HepG2 (cell line): ENCODE results near the gene GFRA1. TPM values are rescaled to one million over a fixed set of nuclear protein-coding genes. Genes with fewer than 3 reads are reported as not detected.

ENCODE experiments used
- ATAC-seq: fragments of 200-7000 bp; cut with Tn5 transposase; 3 replicates; pipeline ENCODE4 v1.9.1; 2020; ENCODE audit warnings: mild to moderate bottlenecking, moderate library complexity
- BruUV-seq: library from RNA; stranded (reverse); fragments of 400-500 nt; replicated peaks from 2 replicates; lab custom pipeline; 2021; lab: Mats Ljungman, UMichigan
- CTCF ChIA-PET: fragments of 300-600 bp; formaldehyde crosslinking; extraction: SDS; loops from one replicate; lab custom pipeline; 2021; ENCODE audit warnings: low total read pairs, inconsistent platforms, low intra/inter-chr PET ratio; lab: Yijun Ruan, JAX
- POLR2A ChIA-PET: fragments of 350-600 bp; sonication (Branson Sonifier 250); formaldehyde crosslinking; loops from one replicate; lab custom pipeline; 2020; ENCODE audit warnings: antibody characterized with exemption, inconsistent platforms; lab: Yijun Ruan, JAX
- DNase-seq: peaks from one replicate; pipeline ENCODE4 v3.0.0-alpha.2; 2015; ENCODE audit warnings: low spot score
- FAIRE-seq: peaks from 3 replicates; lab custom pipeline; 2011; peaks lifted over from hg19 to GRCh38; lab: Jason Lieb, UNC
- H2AFZ ChIP-seq: one replicate; pipeline ENCODE4 v1.6.1; 2011; ENCODE audit warnings: low read length, inconsistent platforms
- H3K27ac ChIP-seq: fragments of 300-600 bp; 3 replicates; pipeline ENCODE4 v1.8.0; 2011; ENCODE audit warnings: mixed run types, mild to moderate bottlenecking, mixed read lengths, low read length, inconsistent platforms; ENCODE audit not compliant: insufficient read depth; ENCODE audit errors: extremely low read length
- H3K27me3 ChIP-seq, 2 experiments: fragments of 200-600 bp in 1 of 2; 2 replicates in 1 of 2; 3 replicates in 1 of 2; pipeline versions ENCODE4 v1.6.0 to v1.8.0; 2011; ENCODE audit warnings: low read length in 2 of 2, mild to moderate bottlenecking in 2 of 2, moderate library complexity in 2 of 2, inconsistent platforms in 1 of 2; ENCODE audit not compliant: insufficient read depth in 2 of 2, control insufficient read depth in 1 of 2
- H3K36me3 ChIP-seq, 2 experiments: fragments of 200-600 bp in 1 of 2; replicated peaks in 1 of 2; 2 replicates in 1 of 2; 3 replicates in 1 of 2; pipeline versions ENCODE4 v1.5.1 to v1.8.0; 2011; ENCODE audit warnings: low read length in 2 of 2, inconsistent platforms in 1 of 2; ENCODE audit not compliant: insufficient read depth in 2 of 2, control insufficient read depth in 1 of 2
- H3K4me1 ChIP-seq: 2 replicates; pipeline ENCODE4 v1.5.1; 2012; ENCODE audit warnings: low read length, inconsistent platforms; ENCODE audit not compliant: insufficient read depth
- H3K4me2 ChIP-seq: 2 replicates; pipeline ENCODE4 v1.6.0; 2011; ENCODE audit warnings: low read depth, low read length, inconsistent platforms
- H3K4me3 ChIP-seq, 3 experiments: fragments of 200-600 bp in 1 of 3; sonication (generic), shearing (Covaris generic) in 1 of 3; replicated peaks in 1 of 3; 2 replicates each; pipeline ENCODE4 v1.5.1; 2011 to 2016; ENCODE audit warnings: low read length in 3 of 3, inconsistent platforms in 2 of 3, low read depth in 2 of 3, mild to moderate bottlenecking in 2 of 3, control low read depth in 1 of 3, mixed read lengths in 1 of 3; ENCODE audit not compliant: insufficient read depth in 1 of 3
- H3K79me2 ChIP-seq: one replicate; pipeline ENCODE4 v1.6.1; 2011; ENCODE audit warnings: low read length, inconsistent platforms; ENCODE audit not compliant: insufficient read depth
- H3K9ac ChIP-seq: 2 replicates; pipeline ENCODE4 v1.6.0; 2011; ENCODE audit warnings: mild to moderate bottlenecking, low read depth, low read length, inconsistent platforms; ENCODE audit not compliant: insufficient read depth
- H3K9me3 ChIP-seq: 2 replicates; pipeline ENCODE4 v1.5.1; 2012; ENCODE audit warnings: mild to moderate bottlenecking, low read length
- H4K20me1 ChIP-seq: 2 replicates; pipeline ENCODE4 v1.6.0; 2011; ENCODE audit warnings: inconsistent platforms, mild to moderate bottlenecking, low read length, moderate library complexity; ENCODE audit not compliant: insufficient read depth
- CBX1 ChIP-seq: IDR thresholded peaks from one replicate; pipeline ENCODE4 v1.6.1; 2016; ENCODE audit warnings: antibody characterized with exemption, low read depth
- ELF3 ChIP-seq: IDR thresholded peaks from 2 replicates; pipeline ENCODE4 v1.6.1; 2016; ENCODE audit warnings: missing genetic modification reagents, missing compliant biosample characterization
- FOXC1 ChIP-seq: sonication (generic); formaldehyde crosslinking; IDR thresholded peaks from 2 replicates; pipeline ENCODE4 v1.8.0; 2022; ENCODE audit warnings: mild to moderate bottlenecking, missing genetic modification reagents, borderline replicate concordance
- SRF ChIP-seq: IDR thresholded peaks from 2 replicates; pipeline ENCODE4 v1.6.1; 2011; ENCODE audit warnings: mild to moderate bottlenecking, low read depth, low read length, moderate library complexity
- SRSF9 ChIP-seq: fragments of 200-400 bp; formaldehyde crosslinking; IDR thresholded peaks from 2 replicates; pipeline ENCODE4 v1.6.1; 2018; ENCODE audit warnings: borderline replicate concordance, mild to moderate bottlenecking, low read depth, low read length; ENCODE audit not compliant: insufficient read depth, poor library complexity, severe bottlenecking
- ZBTB3 ChIP-seq: sonication (generic); formaldehyde crosslinking; IDR thresholded peaks from 2 replicates; pipeline ENCODE4 v1.4.0; 2020; ENCODE audit warnings: low read depth, mild to moderate bottlenecking, moderate library complexity, missing genetic modification reagents, borderline replicate concordance
- ZFP36 ChIP-seq: fragments of 150-350 bp; IDR thresholded peaks from 2 replicates; pipeline ENCODE4 v1.6.1; 2018; ENCODE audit warnings: borderline replicate concordance, low read length, low read depth; ENCODE audit not compliant: partially characterized antibody
- ZNF577 ChIP-seq: sonication (generic); formaldehyde crosslinking; IDR thresholded peaks from 2 replicates; pipeline ENCODE4 v1.4.0; 2020; ENCODE audit warnings: mild to moderate bottlenecking, low read depth, missing genetic modification reagents, borderline replicate concordance
- ZNF639 ChIP-seq: conservative IDR thresholded peaks from 2 replicates; pipeline ENCODE4 v1.6.1; 2018; ENCODE audit warnings: missing genetic modification reagents
- ZNF703 ChIP-seq: sonication (generic); formaldehyde crosslinking; IDR thresholded peaks from 2 replicates; pipeline ENCODE4 v1.5.1; 2020; ENCODE audit warnings: missing genetic modification reagents, mild to moderate bottlenecking, moderate library complexity, borderline replicate concordance
- ZNF83 ChIP-seq: sonication (generic); formaldehyde crosslinking; IDR thresholded peaks from 2 replicates; pipeline ENCODE4 v1.4.0; 2020; ENCODE audit warnings: missing genetic modification reagents, mild to moderate bottlenecking, borderline replicate concordance
- ZSCAN9 ChIP-seq: IDR thresholded peaks from 2 replicates; pipeline ENCODE4 v1.6.1; 2016; ENCODE audit warnings: borderline replicate concordance
- ZZZ3 ChIP-seq: sonication (generic); formaldehyde crosslinking; IDR thresholded peaks from 2 replicates; pipeline ENCODE4 v1.4.0; 2020; ENCODE audit warnings: missing genetic modification reagents, mild to moderate bottlenecking, borderline replicate concordance
- WGBS: methylation state at CpG from one replicate; pipeline ENCODE4 v1.1.6; 2017; ENCODE audit warnings: low lambda C conversion rate; 5-methylcytosine and 5-hydroxymethylcytosine counted together
- in situ Hi-C: cut with HindIII; loops from 2 replicates; pipeline ENCODE4 v1.10.0; 2017; ENCODE audit warnings: low pct_unique_long_range_greater_than_20kb; ENCODE audit not compliant: extremely low pct_ligation_motif_present
- intact Hi-C: fragments of 100-400 bp; cut with micrococcal nuclease; formaldehyde crosslinking; loops from one replicate; pipeline ENCODE4 v1.10.0; 2022; ENCODE audit not compliant: unreplicated experiment
- polyA plus RNA-seq, 8 experiments: library from polyadenylated mRNA; depleted of rRNA in 3 of 8; stranded (reverse) in 7 of 8; unstranded in 1 of 8; fragments of >200 nt; fragmentation: Illumina TruSeq in 4 of 8; extraction: Trizol in 4 of 8; gene quantifications; 2 replicates each; pipeline versions ENCODE4 v1.2.1 to v1.2.3, GENCODE V29; 2011 to 2016; ENCODE audit warnings: low read depth in 4 of 8, missing spikeins in 1 of 8, mixed read lengths in 1 of 8; ENCODE audit not compliant: insufficient read depth in 1 of 8
- total RNA-seq, 5 experiments: library from RNA; depleted of rRNA; stranded (reverse); fragments of >200 nt; fragmentation: Illumina TruSeq; extraction: Trizol; gene quantifications; 2 replicates each; pipeline ENCODE4 v1.2.3, GENCODE V29; 2016; ENCODE audit warnings: low read depth in 1 of 5
- TF ChIP-seq, protein P1 (sequence below): sonication (generic); formaldehyde crosslinking; IDR thresholded peaks from 2 replicates; pipeline ENCODE4 v1.5.0; 2020; ENCODE audit warnings: mild to moderate bottlenecking, low read depth, missing genetic modification reagents, borderline replicate concordance
- TF ChIP-seq, protein P2 (sequence below): sonication (generic); formaldehyde crosslinking; IDR thresholded peaks from 2 replicates; pipeline ENCODE4 v1.4.0; 2020; ENCODE audit warnings: mild to moderate bottlenecking, missing genetic modification reagents

GFRA1 gene
- total and polyA plus RNA-seq, 2 of the 13 experiments (the other 11 are each of a cell fraction or from before 2014, with no cell fraction given) = not detected

GRCh38 chr10:116245156-116245555, 27.9 kb downstream of the GFRA1 start (continued):
- TF ChIP-seq ZNF577 (CRISPR knock-in tag) (no peak), SRF (no peak), ZBTB3 (CRISPR knock-in tag) (no peak), CBX1 (no peak), SRSF9 (no peak), FOXC1 (CRISPR knock-in tag) (no peak), ZZZ3 (CRISPR knock-in tag) (no peak), ZFP36 (no peak), ZNF703 (CRISPR knock-in tag) (no peak)
- TF ChIP-seq, protein P1, sequence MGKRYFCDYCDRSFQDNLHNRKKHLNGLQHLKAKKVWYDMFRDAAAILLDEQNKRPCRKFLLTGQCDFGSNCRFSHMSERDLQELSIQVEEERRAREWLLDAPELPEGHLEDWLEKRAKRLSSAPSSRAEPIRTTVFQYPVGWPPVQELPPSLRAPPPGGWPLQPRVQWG (CRISPR knock-in tag) = no peak
- TF ChIP-seq, protein P2, sequence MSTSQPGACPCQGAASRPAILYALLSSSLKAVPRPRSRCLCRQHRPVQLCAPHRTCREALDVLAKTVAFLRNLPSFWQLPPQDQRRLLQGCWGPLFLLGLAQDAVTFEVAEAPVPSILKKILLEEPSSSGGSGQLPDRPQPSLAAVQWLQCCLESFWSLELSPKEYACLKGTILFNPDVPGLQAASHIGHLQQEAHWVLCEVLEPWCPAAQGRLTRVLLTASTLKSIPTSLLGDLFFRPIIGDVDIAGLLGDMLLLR (CRISPR knock-in tag) = no peak

DNA sequence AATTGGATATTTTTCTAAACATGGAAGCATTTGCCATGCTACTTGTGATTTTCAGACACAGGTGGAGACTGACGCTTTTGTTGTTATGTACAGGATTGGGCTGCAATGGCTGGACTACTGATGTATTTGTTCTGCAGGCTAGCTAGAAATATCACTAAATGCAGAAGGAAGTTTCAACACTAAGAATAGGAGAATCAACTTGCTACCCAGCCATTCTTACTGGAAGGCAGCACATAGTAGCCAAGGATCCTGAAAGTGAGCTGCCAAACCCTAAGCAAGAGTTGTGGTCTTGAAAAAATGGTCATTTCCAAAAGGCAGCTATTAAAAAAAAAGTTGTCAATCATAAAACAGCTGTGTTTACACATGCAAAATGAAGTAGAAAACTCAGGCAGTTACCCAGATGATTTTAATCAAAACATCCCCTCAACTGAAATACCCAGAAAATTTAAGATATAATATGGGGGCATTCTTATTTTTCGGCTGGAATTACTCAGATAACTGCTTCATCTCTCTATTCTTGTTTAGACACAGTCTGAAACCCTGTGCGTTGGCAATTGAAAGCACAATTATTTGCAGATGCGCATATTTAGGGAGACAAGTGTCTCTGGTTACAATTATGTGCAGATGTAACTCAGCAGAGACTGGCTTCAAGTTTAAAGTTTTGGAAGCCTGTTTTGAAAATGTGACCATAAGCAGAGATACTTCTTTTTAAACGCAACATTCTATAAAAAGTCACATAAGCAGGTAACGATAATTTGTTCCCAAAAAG, 31.2 kb downstream of the GFRA1 start:
- H3K36me3 ChIP-seq = no peaks in the 10 kb centered on the region
- in situ Hi-C loops = no loop called here
- no peak for FAIRE-seq

More for the DNA sequence above, 31.2 kb downstream of the GFRA1 start:
- ATAC-seq (no peak), DNase-seq (no peak)
- no peak overlapping the region for H3K9ac ChIP-seq
- CTCF ChIA-PET = no interaction called here
- BruUV-seq = no TSS peak
- no peaks in the 10 kb centered on the region for H3K79me2 ChIP-seq
- intact Hi-C loops = no loop called here
- no peaks in the 10 kb centered on the region for H3K9me3 ChIP-seq
- H3K4me3 ChIP-seq = no peak overlapping the region
- no peak overlapping the region for H3K27ac ChIP-seq
- POLR2A ChIA-PET = no interaction called here
- no peak overlapping the region for H3K4me2 ChIP-seq
- H2AFZ ChIP-seq = no peak overlapping the region
- no peaks in the 10 kb centered on the region for H3K27me3 ChIP-seq
- H3K4me1 ChIP-seq = no peaks in the 10 kb centered on the region
- 63% methylated on average over 6 of the region's 6 CpGs for WGBS
- TF ChIP-seq ELF3 (CRISPR knock-in tag) (no peak), ZSCAN9 (CRISPR knock-in tag) (no peak), ZNF639 (CRISPR knock-in tag) (no peak), ZNF83 (CRISPR knock-in tag) (no peak)
- no peaks in the 10 kb centered on the region for H4K20me1 ChIP-seq
